A172 (cell line): ENCODE results near the gene SSC5D. TPM values are rescaled to one million over a fixed set of nuclear protein-coding genes. Genes with fewer than 3 reads are reported as not detected.
A peak's percentile ranks its signal among the peaks of the same experiment; 100 is the strongest.

Experiments
- DNase-seq: peaks from one replicate; pipeline ENCODE4 v3.0.0-alpha.2; 2015; ENCODE audit warnings: low spot score
- total RNA-seq: library from RNA; depleted of rRNA; stranded (reverse); fragments of >200 nt; shearing (Covaris generic); gene quantifications from 2 replicates; pipeline ENCODE4 v1.2.3, GENCODE V29; 2014

Gene SSC5D
- total RNA-seq, 1 experiment from 2014 or later = 1.1 TPM

GRCh38 chr19:55454787-55455243, 33.4 kb upstream of the SSC5D start:
- DNase-seq = peak; percentile 39

- DNase-seq = no peak
Observed at GRCh38 chr19:55455576-55456235, 32.5 kb upstream of the SSC5D start.

- DNase-seq = no peak
Observed at GRCh38 chr19:55456347-55456746, 31.9 kb upstream of the SSC5D start.

GRCh38 chr19:55457683-55458457, 30.4 kb upstream of the SSC5D start:
- DNase-seq = no peak

GRCh38 chr19:55459551-55459949, 28.7 kb upstream of the SSC5D start:
- no peak for DNase-seq

- DNase-seq = no peak
Observed at GRCh38 chr19:55459950-55460657, 28.1 kb upstream of the SSC5D start.

- DNase-seq = peak; percentile 65
Observed at GRCh38 chr19:55460670-55461258, 27.5 kb upstream of the SSC5D start.

GRCh38 chr19:55461259-55461973, 26.8 kb upstream of the SSC5D start, which contains the start of gene ISOC2:
Gene ISOC2, minus strand, starts transcription at chr19:55461642. Its CDS starts 5,156 bp downstream, at chr19:55456486.
- peak; percentile 100 for DNase-seq

GRCh38 chr19:55461974-55462626, 26.1 kb upstream of the SSC5D start:
- DNase-seq = peak; percentile 51

GRCh38 chr19:55462722-55463121, 25.5 kb upstream of the SSC5D start:
- no peak for DNase-seq

GRCh38 chr19:55463583-55464031, 24.6 kb upstream of the SSC5D start:
- DNase-seq = no peak

GRCh38 chr19:55464039-55464661, 24.1 kb upstream of the SSC5D start:
- DNase-seq = no peak

GRCh38 chr19:55464662-55465054, 23.6 kb upstream of the SSC5D start, which contains the start of gene C19orf85:
Gene C19orf85, minus strand, starts transcription at chr19:55464751. Its CDS starts 197 bp downstream, at chr19:55464554.
- no peak for DNase-seq

- no peak for DNase-seq
Observed at GRCh38 chr19:55465460-55466240, 22.6 kb upstream of the SSC5D start.

GRCh38 chr19:55466241-55466614, 22.0 kb upstream of the SSC5D start:
- no peak for DNase-seq

GRCh38 chr19:55467236-55468053, 20.8 kb upstream of the SSC5D start:
- peak; percentile 45 for DNase-seq

- no peak for DNase-seq
Observed at GRCh38 chr19:55468054-55468393, 20.2 kb upstream of the SSC5D start.

- no peak for DNase-seq
Observed at GRCh38 chr19:55471266-55471665, 17.0 kb upstream of the SSC5D start.

GRCh38 chr19:55472463-55472862, 15.8 kb upstream of the SSC5D start:
- DNase-seq = peak; percentile 87
